ENCODE data around the gene CGNL1.

Gene CGNL1

GRCh38 chr15:57423599-57424140 lies 47.4 kb downstream of the CGNL1 start:
- DNase-seq: no peak

GRCh38 chr15:57424628-57425405 lies 48.5 kb downstream of the CGNL1 start:
- DNase-seq: no peak

GRCh38 chr15:57425842-57426241 lies 49.5 kb downstream of the CGNL1 start:
- no peak for DNase-seq

DNA sequence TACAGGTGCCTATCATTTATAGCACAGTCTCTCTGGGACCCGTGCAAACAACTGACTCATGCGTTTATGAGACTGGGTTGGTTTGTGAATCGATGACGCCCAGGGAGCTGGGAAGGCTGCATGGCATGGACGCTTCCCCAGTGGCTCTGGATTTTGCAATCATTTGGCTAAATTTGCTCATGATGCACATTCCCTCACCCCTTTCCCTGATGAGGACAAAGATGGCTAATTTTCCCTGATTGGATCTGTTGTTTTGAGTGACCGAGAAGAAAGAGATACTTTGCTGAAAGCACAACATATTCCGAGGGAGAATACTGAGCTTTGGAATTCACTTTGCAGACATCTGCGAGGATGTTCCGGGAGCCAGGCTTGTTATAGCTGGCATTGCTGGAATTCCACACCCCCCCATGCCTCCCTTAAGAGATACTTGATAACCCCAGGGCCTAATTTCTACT lies 51.1 kb downstream of the CGNL1 start:
- DNase-seq: no peak

- DNase-seq: no peak
These were observed 55.9 kb downstream of the CGNL1 start for GRCh38 chr15:57432141-57432741.

GRCh38 chr15:57436166-57436565 lies 59.9 kb downstream of the CGNL1 start:
- no peak for DNase-seq

- DNase-seq: no peak
These were observed 60.7 kb downstream of the CGNL1 start for GRCh38 chr15:57436961-57437360.

GRCh38 chr15:57437564-57437963 lies 61.3 kb downstream of the CGNL1 start:
- no peak for DNase-seq

GRCh38 chr15:57438166-57438565 lies 61.9 kb downstream of the CGNL1 start:
- DNase-seq: no peak

DNA sequence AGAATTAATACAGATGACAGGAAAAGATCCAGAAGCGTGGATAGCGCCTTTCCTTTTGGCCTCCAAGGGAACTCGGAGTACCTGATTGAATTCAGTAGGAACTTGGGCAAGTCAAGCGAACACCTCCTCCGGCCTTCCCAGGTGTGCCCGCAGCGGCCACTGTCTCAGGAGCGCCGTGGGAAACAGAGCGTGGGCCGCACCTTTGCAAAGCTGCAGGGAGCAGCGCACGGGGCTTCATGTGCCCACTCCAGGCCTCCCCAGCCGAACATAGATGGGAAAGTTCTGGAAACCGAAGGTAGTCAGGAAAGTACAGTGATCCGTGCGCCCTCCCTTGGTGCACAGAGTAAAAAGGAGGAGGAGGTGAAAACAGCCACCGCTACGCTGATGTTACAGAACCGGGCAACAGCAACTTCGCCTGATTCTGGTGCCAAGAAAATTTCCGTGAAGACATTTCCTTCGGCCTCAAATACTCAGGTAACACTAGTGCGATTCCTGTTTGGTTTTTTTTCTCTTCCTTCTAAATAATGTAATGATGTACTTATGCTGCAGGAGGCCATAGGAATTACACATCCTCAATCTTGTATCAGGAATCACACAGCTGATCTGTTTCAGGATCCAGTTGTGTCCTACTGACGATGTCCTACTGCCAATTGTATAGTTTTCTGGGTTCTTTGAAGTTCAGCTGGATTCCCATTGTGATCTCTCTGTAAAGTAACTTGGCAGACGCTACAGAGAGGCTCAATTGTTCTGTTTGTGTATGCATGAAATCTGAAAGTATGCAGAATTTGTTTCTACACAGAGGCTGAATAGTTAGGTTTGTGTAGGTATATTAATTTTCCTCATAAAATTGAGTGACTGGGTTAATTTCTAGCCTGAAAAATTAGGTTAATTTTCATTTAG lies 63.1 kb downstream of the CGNL1 start:
- no peak for DNase-seq

GRCh38 chr15:57440167-57440566 lies 63.9 kb downstream of the CGNL1 start:
- DNase-seq: no peak

- DNase-seq: peak; percentile 35
These were observed 64.5 kb downstream of the CGNL1 start for GRCh38 chr15:57440799-57441198.

DNA sequence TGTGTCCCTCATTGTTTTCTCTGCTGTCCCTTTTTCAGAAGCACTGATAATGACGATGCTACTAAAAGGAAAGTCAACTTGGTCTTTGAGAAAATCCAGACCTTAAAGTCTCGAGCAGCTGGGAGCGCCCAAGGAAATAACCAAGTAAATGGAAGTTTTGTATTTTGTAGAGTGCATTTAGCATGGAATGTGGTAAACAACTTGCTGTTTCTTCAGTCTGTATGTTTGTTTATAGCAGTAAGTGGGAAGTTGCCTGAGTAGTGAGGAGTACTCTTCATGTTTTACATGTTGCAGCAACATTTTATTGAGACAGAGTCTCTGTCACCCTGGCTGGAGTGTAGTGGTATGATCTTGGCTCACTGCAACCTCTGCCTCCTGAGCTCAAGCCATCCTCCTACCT lies 66.0 kb downstream of the CGNL1 start:
- no peak for DNase-seq

- DNase-seq: no peak
These were observed 67.2 kb downstream of the CGNL1 start for GRCh38 chr15:57443486-57443885.

DNA sequence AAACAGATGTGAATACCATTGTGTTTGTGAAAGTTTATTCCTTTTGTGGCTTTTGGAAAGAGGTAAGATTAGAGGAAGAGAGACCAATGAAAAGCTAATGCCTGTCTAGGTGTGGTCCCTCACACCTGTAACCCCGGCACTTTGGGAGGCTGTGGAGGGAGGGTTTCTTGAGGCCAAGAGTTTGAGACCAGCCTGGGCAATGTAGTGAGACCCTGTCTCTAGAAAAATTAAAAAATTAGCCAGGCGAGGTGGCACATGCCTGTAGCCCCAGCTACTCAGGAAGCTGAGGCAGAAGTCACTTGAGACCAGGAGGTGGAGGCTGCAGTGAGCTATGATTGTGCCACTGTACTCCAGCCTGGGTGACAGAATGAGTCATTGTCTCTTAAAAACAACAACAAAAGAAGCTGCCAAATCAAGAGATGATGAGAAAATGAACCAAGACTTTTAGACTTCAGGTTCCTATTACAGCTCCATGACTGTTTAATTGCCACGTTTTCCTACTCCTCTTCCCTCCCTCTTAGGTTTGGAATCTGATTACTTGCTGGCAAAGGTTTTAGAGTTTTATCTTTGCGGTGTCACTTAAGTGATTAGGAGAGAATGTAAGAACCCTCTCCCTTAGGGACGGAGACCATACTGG lies 68.7 kb downstream of the CGNL1 start:
- no peak for DNase-seq

DNA sequence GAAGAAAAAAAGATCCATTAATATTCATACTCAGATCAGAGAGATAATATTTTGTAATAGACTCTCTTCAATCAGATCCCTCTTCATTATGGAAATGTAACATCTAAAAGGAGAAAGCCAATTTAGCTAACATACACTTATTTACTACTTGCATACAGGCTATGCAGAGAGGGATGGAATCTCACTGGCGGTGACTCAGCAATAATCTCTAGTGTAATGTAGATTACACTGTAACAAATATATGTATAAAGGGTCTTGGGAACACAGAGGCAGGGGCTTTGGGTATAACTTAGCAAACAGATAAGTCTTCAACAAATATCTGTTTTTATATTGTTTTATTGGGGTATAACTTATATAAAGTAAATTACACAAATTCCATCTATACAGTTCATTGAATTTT lies 69.6 kb downstream of the CGNL1 start:
- DNase-seq: peak; percentile 52

DNA sequence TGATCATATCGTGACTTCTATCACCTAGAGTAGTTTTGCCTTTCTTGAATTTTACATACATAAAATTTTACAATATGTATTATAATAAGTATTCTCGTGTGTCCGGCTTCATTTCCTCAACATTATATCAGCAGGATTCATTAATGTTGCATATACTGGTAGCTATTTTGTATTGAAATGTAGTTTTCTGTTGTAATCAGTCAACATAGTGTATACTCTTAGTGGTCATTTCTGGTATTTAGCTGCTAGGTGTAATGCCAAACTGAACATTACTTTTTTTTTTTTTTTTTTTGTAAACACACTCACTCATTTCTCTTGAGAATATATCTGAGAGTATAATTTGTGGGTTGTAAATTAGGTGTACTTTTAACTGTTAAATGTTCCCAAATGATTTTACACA lies 70.1 kb downstream of the CGNL1 start:
- DNase-seq: no peak

DNA sequence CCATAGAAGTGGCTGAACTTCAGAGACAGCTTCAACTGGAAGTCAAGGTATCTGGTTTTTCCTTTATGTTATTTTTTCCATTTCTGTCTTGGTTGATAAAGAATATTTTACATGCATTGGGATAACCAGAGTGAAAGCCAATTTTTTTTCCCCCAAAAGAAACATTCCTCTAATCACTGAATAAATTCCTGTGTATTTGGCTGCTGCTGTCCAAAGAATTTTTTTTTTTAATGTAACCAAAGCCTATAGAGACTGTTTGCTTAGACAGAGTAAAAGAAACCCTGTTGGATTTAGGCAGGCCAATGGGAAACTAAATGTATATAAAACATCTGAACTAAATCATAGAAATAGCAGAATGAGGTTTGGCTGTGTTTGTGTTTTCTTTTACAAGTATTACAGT lies 75.2 kb downstream of the CGNL1 start:
- DNase-seq: no peak

- DNase-seq: no peak
These were observed 75.9 kb downstream of the CGNL1 start for GRCh38 chr15:57452090-57452754.

- DNase-seq: peak; percentile 68
These were observed 79.6 kb downstream of the CGNL1 start for GRCh38 chr15:57455929-57456328.

GRCh38 chr15:57456559-57456958 lies 80.3 kb downstream of the CGNL1 start:
- no peak for DNase-seq

DNA sequence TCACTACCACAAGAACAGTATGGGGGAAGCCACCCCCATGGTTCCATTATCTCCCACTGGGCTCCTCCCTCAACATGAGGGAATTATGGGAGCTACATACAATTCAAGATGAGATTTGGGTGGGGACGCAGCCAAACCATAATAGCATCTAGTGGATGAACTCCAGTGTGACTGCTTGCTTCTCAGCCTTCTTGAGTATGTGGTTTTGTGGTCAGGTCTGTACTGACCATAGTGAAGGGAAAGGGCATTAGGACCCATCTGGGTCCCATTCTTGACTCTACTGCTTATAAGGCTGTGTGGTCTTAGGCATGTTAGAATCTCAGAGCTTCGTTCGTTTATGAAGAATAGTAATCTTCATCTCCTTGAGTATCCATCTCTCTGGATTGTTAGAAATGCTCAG lies 81.4 kb downstream of the CGNL1 start:
- peak; percentile 48 for DNase-seq
